ENCODE results near the gene HCST. TPM values are rescaled to one million over a fixed set of nuclear protein-coding genes. Genes with fewer than 3 reads are reported as not detected.

Gene HCST
- total RNA-seq, 1 donor from 2014 or later = not detected

GRCh38 chr19:35913589-35913988, 11.3 kb downstream of the HCST start:
- DNase-seq (ENCODE audit: low read depth, low spot score) = no peak
- no peaks in the 10 kb centered on the region for H3K4me1 Mint-ChIP-seq
- H3K27me3 Mint-ChIP-seq (ENCODE audit: low read depth) = peaks cover 22% of the 10 kb centered on the region
- no peak overlapping the region for H3K4me3 Mint-ChIP-seq
- TF ChIP-seq CTCF (conservative IDR thresholded peaks at IDR 0.05) = no peak
- no peaks in the 10 kb centered on the region for H3K9me3 Mint-ChIP-seq
- H3K36me3 Mint-ChIP-seq (ENCODE audit: low read depth) = no peaks in the 10 kb centered on the region
- H3K27ac Mint-ChIP-seq (ENCODE audit: unreplicated experiment) = no peak overlapping the region

- Mint-ChIP-seq H3K4me3 (no peak overlapping the region), H3K9me3 (no peaks in the 10 kb centered on the region), H3K36me3 (ENCODE audit: low read depth) (no peaks in the 10 kb centered on the region)
These were observed 13.1 kb downstream of the HCST start for GRCh38 chr19:35915443-35915842.

GRCh38 chr19:35919306-35919705, 17.0 kb downstream of the HCST start:
- Mint-ChIP-seq H3K36me3 (ENCODE audit: low read depth) (no peaks in the 10 kb centered on the region), H3K27ac (ENCODE audit: unreplicated experiment) (no peak overlapping the region), H3K9me3 (no peaks in the 10 kb centered on the region), H3K4me1 (no peaks in the 10 kb centered on the region), H3K27me3 (ENCODE audit: low read depth) (peaks cover 25% of the 10 kb centered on the region), H3K4me3 (no peak overlapping the region)
- no peak for TF ChIP-seq CTCF (conservative IDR thresholded peaks at IDR 0.05)
- no peak for DNase-seq (ENCODE audit: low read depth, low spot score)

More at GRCh38 chr19:35915443-35915842, 13.1 kb downstream of the HCST start:
- Mint-ChIP-seq H3K4me1 (no peaks in the 10 kb centered on the region), H3K27ac (ENCODE audit: unreplicated experiment) (no peak overlapping the region), H3K27me3 (ENCODE audit: low read depth) (peaks cover 19% of the 10 kb centered on the region)
- DNase-seq (ENCODE audit: low read depth, low spot score) = no peak
- no peak for TF ChIP-seq CTCF (conservative IDR thresholded peaks at IDR 0.05)

GRCh38 chr19:35921012-35921411, 18.7 kb downstream of the HCST start:
- Mint-ChIP-seq H3K9me3 (no peaks in the 10 kb centered on the region), H3K36me3 (ENCODE audit: low read depth) (no peaks in the 10 kb centered on the region), H3K4me1 (no peaks in the 10 kb centered on the region), H3K27ac (ENCODE audit: unreplicated experiment) (no peak overlapping the region), H3K4me3 (no peak overlapping the region), H3K27me3 (ENCODE audit: low read depth) (peaks cover 30% of the 10 kb centered on the region)
- no peak for TF ChIP-seq CTCF (conservative IDR thresholded peaks at IDR 0.05)
- DNase-seq (ENCODE audit: low read depth, low spot score) = no peak

- H3K27ac Mint-ChIP-seq (ENCODE audit: unreplicated experiment) = no peak overlapping the region
- TF ChIP-seq CTCF (conservative IDR thresholded peaks at IDR 0.05) = no peak
- no peaks in the 10 kb centered on the region for H3K4me1 Mint-ChIP-seq
- no peak for DNase-seq (ENCODE audit: low read depth, low spot score)
- no peak overlapping the region for H3K4me3 Mint-ChIP-seq
- no peaks in the 10 kb centered on the region for H3K36me3 Mint-ChIP-seq (ENCODE audit: low read depth)
- H3K27me3 Mint-ChIP-seq (ENCODE audit: low read depth) = peaks cover 40% of the 10 kb centered on the region
- H3K9me3 Mint-ChIP-seq = no peaks in the 10 kb centered on the region
These were observed 23.2 kb downstream of the HCST start for GRCh38 chr19:35925501-35925900.

- H3K27ac Mint-ChIP-seq (ENCODE audit: unreplicated experiment) = no peak overlapping the region
- peaks cover 34% of the 10 kb centered on the region for H3K27me3 Mint-ChIP-seq (ENCODE audit: low read depth)
- no peak overlapping the region for H3K4me3 Mint-ChIP-seq
- no peaks in the 10 kb centered on the region for H3K9me3 Mint-ChIP-seq
- H3K4me1 Mint-ChIP-seq = peaks cover 14% of the 10 kb centered on the region
- H3K36me3 Mint-ChIP-seq (ENCODE audit: low read depth) = no peaks in the 10 kb centered on the region
- no peak for TF ChIP-seq CTCF (conservative IDR thresholded peaks at IDR 0.05)
- no peak for DNase-seq (ENCODE audit: low read depth, low spot score)
These were observed 26.2 kb downstream of the HCST start for GRCh38 chr19:35928507-35928906.

All from neural crest cell (in vitro differentiated cells).